Measurements from ENCODE around the gene MDGA2. TPM values are rescaled to one million over a fixed set of nuclear protein-coding genes. Genes with fewer than 3 reads are reported as not detected.

MDGA2 gene
- total RNA-seq, 1 donor = not detected

- no peak for DNase-seq (ENCODE audit: low read depth)
- no peak for TF ChIP-seq CTCF (IDR thresholded peaks at IDR 0.05; ENCODE audit: insufficient read depth, low read depth, low read length)
Observed at GRCh38 chr14:47040550-47040949, 634.9 kb downstream of the MDGA2 start.

GRCh38 chr14:47039336-47039735, 636.1 kb downstream of the MDGA2 start:
- DNase-seq (ENCODE audit: low read depth) = no peak
- no peak for TF ChIP-seq CTCF (IDR thresholded peaks at IDR 0.05; ENCODE audit: insufficient read depth, low read depth, low read length)
- no peak overlapping the region for H3K4me3 ChIP-seq (ENCODE audit: low read depth, low read length)

More at GRCh38 chr14:47040550-47040949, 634.9 kb downstream of the MDGA2 start:
- no peak overlapping the region for H3K4me3 ChIP-seq (ENCODE audit: low read depth, low read length)

- TF ChIP-seq CTCF (IDR thresholded peaks at IDR 0.05; ENCODE audit: insufficient read depth, low read depth, low read length) = no peak
- no peak overlapping the region for H3K4me3 ChIP-seq (ENCODE audit: low read depth, low read length)
Observed at GRCh38 chr14:47022721-47023120, 652.7 kb downstream of the MDGA2 start.

GRCh38 chr14:47020500-47020899, 654.9 kb downstream of the MDGA2 start:
- no peak overlapping the region for H3K4me3 ChIP-seq (ENCODE audit: low read depth, low read length)
- TF ChIP-seq CTCF (IDR thresholded peaks at IDR 0.05; ENCODE audit: insufficient read depth, low read depth, low read length) = no peak
- no peak for DNase-seq (ENCODE audit: low read depth)

More at GRCh38 chr14:47022721-47023120, 652.7 kb downstream of the MDGA2 start:
- DNase-seq (ENCODE audit: low read depth) = no peak

- H3K4me3 ChIP-seq (ENCODE audit: low read depth, low read length) = no peak overlapping the region
- no peak for TF ChIP-seq CTCF (IDR thresholded peaks at IDR 0.05; ENCODE audit: insufficient read depth, low read depth, low read length)
Observed at GRCh38 chr14:47012533-47013280, 662.7 kb downstream of the MDGA2 start.

GRCh38 chr14:47009615-47010014, 665.8 kb downstream of the MDGA2 start:
- H3K4me3 ChIP-seq (ENCODE audit: low read depth, low read length) = no peak overlapping the region
- no peak for TF ChIP-seq CTCF (IDR thresholded peaks at IDR 0.05; ENCODE audit: insufficient read depth, low read depth, low read length)
- DNase-seq (ENCODE audit: low read depth) = no peak

More at GRCh38 chr14:47012533-47013280, 662.7 kb downstream of the MDGA2 start:
- no peak for DNase-seq (ENCODE audit: low read depth)
